GM23338 (cell line): ENCODE measurements around the gene CAPZB. TPM values are rescaled to one million over a fixed set of nuclear protein-coding genes. Genes with fewer than 3 reads are reported as not detected.

Experiments used
- ATAC-seq: fragments of 200-7000 bp; cut with Tn5 transposase; 3 replicates; pipeline ENCODE4 v1.9.1; 2020
- DNase-seq: peaks from one replicate; pipeline ENCODE4 v3.0.0-alpha.2; 2015; ENCODE audit warnings: low spot score
- H2AFZ ChIP-seq: fragments of 200-600 bp; sonication (generic); 2 replicates; pipeline ENCODE4 v1.8.0; 2016; ENCODE audit warnings: antibody characterized with exemption, mild to moderate bottlenecking, moderate library complexity
- H3F3A ChIP-seq: fragments of 200-600 bp; sonication (generic); replicated peaks from 2 replicates; pipeline ENCODE4 v1.8.0; 2017; ENCODE audit warnings: antibody characterized with exemption, mixed run types, low read depth
- H3K27ac ChIP-seq: fragments of 200-600 bp; sonication (generic); 2 replicates; pipeline ENCODE4 v1.6.1; 2016; ENCODE audit warnings: low read depth
- H3K27me3 ChIP-seq: fragments of 200-600 bp; sonication (generic); 2 replicates; pipeline ENCODE4 v1.8.0; 2016; ENCODE audit warnings: mild to moderate bottlenecking, mixed run types, moderate library complexity; ENCODE audit not compliant: insufficient read depth
- H3K36me3 ChIP-seq: fragments of 200-600 bp; sonication (generic); 2 replicates; pipeline ENCODE4 v1.8.0; 2016; ENCODE audit warnings: mild to moderate bottlenecking; ENCODE audit not compliant: insufficient read depth
- H3K4me1 ChIP-seq: fragments of 200-600 bp; sonication (generic); 2 replicates; pipeline ENCODE4 v1.8.0; 2016; ENCODE audit warnings: mild to moderate bottlenecking, moderate library complexity; ENCODE audit not compliant: insufficient read depth
- H3K4me2 ChIP-seq: fragments of 200-600 bp; sonication (generic); 2 replicates; pipeline ENCODE4 v1.7.1; 2017; ENCODE audit warnings: mixed run types
- H3K4me3 ChIP-seq: fragments of 200-600 bp; sonication (generic); 2 replicates; pipeline ENCODE4 v1.6.1; 2016; ENCODE audit warnings: mixed run types
- H3K79me2 ChIP-seq: fragments of 200-600 bp; sonication (generic); replicated peaks from 2 replicates; pipeline ENCODE4 v1.8.0; 2017; ENCODE audit warnings: mild to moderate bottlenecking; ENCODE audit not compliant: insufficient read depth
- H3K9me2 ChIP-seq: fragments of 200-600 bp; sonication (generic); 2 replicates; pipeline ENCODE4 v1.8.0; 2017; ENCODE audit not compliant: insufficient read depth
- H4K20me1 ChIP-seq: fragments of 200-600 bp; sonication (generic); replicated peaks from 2 replicates; pipeline ENCODE4 v1.8.0; 2017; ENCODE audit warnings: mild to moderate bottlenecking; ENCODE audit not compliant: insufficient read depth
- H3K27ac Mint-ChIP-seq: 2 replicates; pipeline ENCODE4 v1.8.0; 2020; ENCODE audit warnings: inconsistent platforms, mild to moderate bottlenecking, moderate library complexity, mixed read lengths
- H3K27me3 Mint-ChIP-seq: 3 replicates; pipeline ENCODE4 v1.8.0; 2022; ENCODE audit warnings: low read depth, mild to moderate bottlenecking, moderate library complexity, mixed read lengths, inconsistent platforms; ENCODE audit not compliant: insufficient read depth, poor library complexity
- H3K36me3 Mint-ChIP-seq: 3 replicates; pipeline ENCODE4 v1.8.0; 2021; ENCODE audit warnings: low read depth, mild to moderate bottlenecking, inconsistent platforms, moderate library complexity, mixed read lengths
- H3K4me1 Mint-ChIP-seq: 3 replicates; pipeline ENCODE4 v1.8.0; 2020; ENCODE audit warnings: mild to moderate bottlenecking, inconsistent platforms, mixed read lengths
- H3K4me3 Mint-ChIP-seq: 3 replicates; pipeline ENCODE4 v1.8.0; 2021; ENCODE audit warnings: moderate library complexity, mild to moderate bottlenecking, inconsistent platforms, mixed read lengths
- H3K9me3 Mint-ChIP-seq: 3 replicates; pipeline ENCODE4 v1.8.0; 2020; ENCODE audit warnings: moderate library complexity, mild to moderate bottlenecking, inconsistent platforms, mixed read lengths
- CREB1 ChIP-seq: fragments of 250-450 bp; sonication (Bioruptor Pico); IDR thresholded peaks from 2 replicates; pipeline ENCODE4 v1.5.0; 2020; ENCODE audit warnings: low read depth, mild to moderate bottlenecking, moderate library complexity
- EZH2 ChIP-seq: fragments of 200-600 bp; sonication (generic); IDR thresholded peaks from one replicate; pipeline ENCODE4 v1.8.0; 2017; ENCODE audit warnings: antibody characterized with exemption, mild to moderate bottlenecking, low read depth; ENCODE audit not compliant: unreplicated experiment
- EZH2phosphoT487 ChIP-seq: fragments of 200-600 bp; sonication (generic); IDR thresholded peaks from one replicate; pipeline ENCODE4 v1.8.1; 2018; ENCODE audit warnings: antibody characterized with exemption; ENCODE audit not compliant: unreplicated experiment
- JUNB ChIP-seq: IDR thresholded peaks from one replicate; pipeline ENCODE4 v1.6.1; 2016; ENCODE audit warnings: antibody characterized with exemption; ENCODE audit not compliant: unreplicated experiment
- NANOG ChIP-seq: IDR thresholded peaks from 2 replicates; pipeline ENCODE4 v1.6.1; 2016; ENCODE audit warnings: antibody characterized with exemption, borderline replicate concordance
- POLR2AphosphoS5 ChIP-seq: IDR thresholded peaks from 2 replicates; pipeline ENCODE4 v1.6.1; 2016; ENCODE audit warnings: antibody characterized with exemption, low read depth
- REST ChIP-seq: IDR thresholded peaks from one replicate; pipeline ENCODE4 v1.6.1; 2018; ENCODE audit warnings: antibody characterized with exemption; ENCODE audit not compliant: unreplicated experiment
- STAT1 ChIP-seq: IDR thresholded peaks from one replicate; pipeline ENCODE4 v1.6.1; 2016; ENCODE audit warnings: antibody characterized with exemption; ENCODE audit not compliant: unreplicated experiment
- ZNF114 ChIP-seq: fragments of 250-450 bp; sonication (Bioruptor Pico); IDR thresholded peaks from 2 replicates; pipeline ENCODE4 v1.5.0; 2020; ENCODE audit warnings: mild to moderate bottlenecking, moderate library complexity
- ZNF331 ChIP-seq: fragments of 250-450 bp; sonication (Bioruptor Pico); IDR thresholded peaks from 2 replicates; pipeline ENCODE4 v1.5.0; 2020; ENCODE audit warnings: low read depth, mild to moderate bottlenecking, moderate library complexity
- ZNF462 ChIP-seq: fragments of 250-450 bp; sonication (Bioruptor Pico); IDR thresholded peaks from 2 replicates; pipeline ENCODE4 v1.5.0; 2020; ENCODE audit warnings: mild to moderate bottlenecking, moderate library complexity
- polyA plus RNA-seq: library from polyadenylated mRNA; unstranded; fragments of >200 nt; fragmentation: Nextera tagmentation; extraction: Ambion mirVana; gene quantifications from 2 replicates; pipeline ENCODE4 v1.2.1, GENCODE V29; 2016
- total RNA-seq: library from RNA; depleted of rRNA; stranded (reverse); fragments of >200 nt; shearing (Covaris generic); gene quantifications from 2 replicates; pipeline ENCODE4 v1.2.3, GENCODE V29; 2014
- TF ChIP-seq, protein P1 (sequence below): IDR thresholded peaks from 2 replicates; pipeline ENCODE4 v1.6.1; 2016; ENCODE audit warnings: antibody characterized with exemption
- TF ChIP-seq, protein P2 (sequence below), 2 experiments: fragments of 200-600 bp in 1 of 2; sonication (generic) in 1 of 2; conservative IDR thresholded peaks; 2 replicates each; pipeline versions ENCODE4 v1.5.1 to v1.6.1; 2016 to 2017; ENCODE audit warnings: antibody characterized with exemption in 2 of 2, low read depth in 2 of 2, mild to moderate bottlenecking in 2 of 2, moderate library complexity in 1 of 2

Gene CAPZB
- total and polyA plus RNA-seq, 2 experiments from 2014 or later: 195 to 348 TPM

- H3K27me3 Mint-ChIP-seq: peaks cover 2% of the 10 kb centered on the region
These were observed 29.9 kb upstream of the CAPZB start for GRCh38 chr1:19515201-19515600.

More at GRCh38 chr1:19515201-19515600, 29.9 kb upstream of the CAPZB start:
- no peak for ATAC-seq
- Histone ChIP-seq H3K79me2 (no peaks in the 10 kb centered on the region), H3K4me3 (no peak overlapping the region), H3K27me3 (no peaks in the 10 kb centered on the region), H3K36me3 (no peaks in the 10 kb centered on the region), H3F3A (no peaks in the 10 kb centered on the region), H2AFZ (no peak overlapping the region), H3K4me1 (no peaks in the 10 kb centered on the region), H3K4me2 (no peak overlapping the region), H4K20me1 (no peaks in the 10 kb centered on the region), H3K9me2 (no peaks in the 10 kb centered on the region), H3K27ac (no peak overlapping the region)
- H3K4me1 Mint-ChIP-seq: peaks cover 3% of the 10 kb centered on the region; the same call in 2 of the 3 replicates
- H3K9me3 Mint-ChIP-seq: peaks cover 3% of the 10 kb centered on the region; the same call in 2 of the 3 replicates
- TF ChIP-seq ZNF462 (CRISPR knock-in tag): no peak
- TF ChIP-seq ZNF331 (CRISPR knock-in tag): no peak
- TF ChIP-seq CREB1 (CRISPR knock-in tag): no peak
- no peak for TF ChIP-seq EZH2phosphoT487
- no peak for TF ChIP-seq EZH2
- no peak for TF ChIP-seq JUNB
- TF ChIP-seq, protein P1, sequence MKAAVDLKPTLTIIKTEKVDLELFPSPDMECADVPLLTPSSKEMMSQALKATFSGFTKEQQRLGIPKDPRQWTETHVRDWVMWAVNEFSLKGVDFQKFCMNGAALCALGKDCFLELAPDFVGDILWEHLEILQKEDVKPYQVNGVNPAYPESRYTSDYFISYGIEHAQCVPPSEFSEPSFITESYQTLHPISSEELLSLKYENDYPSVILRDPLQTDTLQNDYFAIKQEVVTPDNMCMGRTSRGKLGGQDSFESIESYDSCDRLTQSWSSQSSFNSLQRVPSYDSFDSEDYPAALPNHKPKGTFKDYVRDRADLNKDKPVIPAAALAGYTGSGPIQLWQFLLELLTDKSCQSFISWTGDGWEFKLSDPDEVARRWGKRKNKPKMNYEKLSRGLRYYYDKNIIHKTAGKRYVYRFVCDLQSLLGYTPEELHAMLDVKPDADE: no peak
- no peak for TF ChIP-seq ZNF114 (CRISPR knock-in tag)
- TF ChIP-seq POLR2AphosphoS5: no peak
- TF ChIP-seq NANOG: no peak
- no peak for TF ChIP-seq STAT1
- TF ChIP-seq, protein P2, sequence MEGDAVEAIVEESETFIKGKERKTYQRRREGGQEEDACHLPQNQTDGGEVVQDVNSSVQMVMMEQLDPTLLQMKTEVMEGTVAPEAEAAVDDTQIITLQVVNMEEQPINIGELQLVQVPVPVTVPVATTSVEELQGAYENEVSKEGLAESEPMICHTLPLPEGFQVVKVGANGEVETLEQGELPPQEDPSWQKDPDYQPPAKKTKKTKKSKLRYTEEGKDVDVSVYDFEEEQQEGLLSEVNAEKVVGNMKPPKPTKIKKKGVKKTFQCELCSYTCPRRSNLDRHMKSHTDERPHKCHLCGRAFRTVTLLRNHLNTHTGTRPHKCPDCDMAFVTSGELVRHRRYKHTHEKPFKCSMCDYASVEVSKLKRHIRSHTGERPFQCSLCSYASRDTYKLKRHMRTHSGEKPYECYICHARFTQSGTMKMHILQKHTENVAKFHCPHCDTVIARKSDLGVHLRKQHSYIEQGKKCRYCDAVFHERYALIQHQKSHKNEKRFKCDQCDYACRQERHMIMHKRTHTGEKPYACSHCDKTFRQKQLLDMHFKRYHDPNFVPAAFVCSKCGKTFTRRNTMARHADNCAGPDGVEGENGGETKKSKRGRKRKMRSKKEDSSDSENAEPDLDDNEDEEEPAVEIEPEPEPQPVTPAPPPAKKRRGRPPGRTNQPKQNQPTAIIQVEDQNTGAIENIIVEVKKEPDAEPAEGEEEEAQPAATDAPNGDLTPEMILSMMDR (conservative IDR thresholded peaks at IDR 0.05; ENCODE audit: low read depth in 2 of 2): no peak
- TF ChIP-seq REST: no peak
- H3K36me3 Mint-ChIP-seq: no peaks in the 10 kb centered on the region
- no peak overlapping the region for H3K4me3 Mint-ChIP-seq
- H3K27ac Mint-ChIP-seq: no peak overlapping the region
- DNase-seq: no peak
